IgD-negative memory B cell (primary cell): ENCODE measurements around the gene UBQLN4. TPM values are rescaled to one million over a fixed set of nuclear protein-coding genes. Genes with fewer than 3 reads are reported as not detected.

ENCODE experiments used
- H3K27ac Mint-ChIP-seq, 3 donors: one replicate each; pipeline ENCODE4 v1.8.0; 2020 to 2022; ENCODE audit warnings: mild to moderate bottlenecking in 3 of 3, mixed read lengths in 3 of 3, moderate library complexity in 1 of 3
- H3K27me3 Mint-ChIP-seq: one replicate; pipeline ENCODE4 v1.8.0; 2021; ENCODE audit warnings: mixed read lengths
- H3K36me3 Mint-ChIP-seq: one replicate; pipeline ENCODE4 v1.8.0; 2020; ENCODE audit warnings: mild to moderate bottlenecking, mixed read lengths
- H3K4me1 Mint-ChIP-seq, 3 donors: one replicate each; pipeline ENCODE4 v1.8.0; 2020 to 2022; ENCODE audit warnings: mixed read lengths in 3 of 3, mild to moderate bottlenecking in 1 of 3
- H3K4me3 Mint-ChIP-seq, 4 donors: one replicate each; pipeline ENCODE4 v1.8.0; 2020 to 2022; ENCODE audit warnings: mild to moderate bottlenecking in 4 of 4, mixed read lengths in 4 of 4, moderate library complexity in 3 of 4
- H3K9me3 Mint-ChIP-seq, 3 donors: one replicate each; pipeline ENCODE4 v1.8.0; 2020 to 2021; ENCODE audit warnings: mixed read lengths in 3 of 3, mild to moderate bottlenecking in 1 of 3
- polyA plus RNA-seq: library from polyadenylated mRNA; unstranded; fragments of 300-500 nt; fragmentation: Illumina TruSeq; gene quantifications from one replicate; pipeline ENCODE4 v1.2.3, GENCODE V29; 2021

UBQLN4 gene
- polyA plus RNA-seq, 1 donor from 2014 or later, result 7.6 TPM

DNA sequence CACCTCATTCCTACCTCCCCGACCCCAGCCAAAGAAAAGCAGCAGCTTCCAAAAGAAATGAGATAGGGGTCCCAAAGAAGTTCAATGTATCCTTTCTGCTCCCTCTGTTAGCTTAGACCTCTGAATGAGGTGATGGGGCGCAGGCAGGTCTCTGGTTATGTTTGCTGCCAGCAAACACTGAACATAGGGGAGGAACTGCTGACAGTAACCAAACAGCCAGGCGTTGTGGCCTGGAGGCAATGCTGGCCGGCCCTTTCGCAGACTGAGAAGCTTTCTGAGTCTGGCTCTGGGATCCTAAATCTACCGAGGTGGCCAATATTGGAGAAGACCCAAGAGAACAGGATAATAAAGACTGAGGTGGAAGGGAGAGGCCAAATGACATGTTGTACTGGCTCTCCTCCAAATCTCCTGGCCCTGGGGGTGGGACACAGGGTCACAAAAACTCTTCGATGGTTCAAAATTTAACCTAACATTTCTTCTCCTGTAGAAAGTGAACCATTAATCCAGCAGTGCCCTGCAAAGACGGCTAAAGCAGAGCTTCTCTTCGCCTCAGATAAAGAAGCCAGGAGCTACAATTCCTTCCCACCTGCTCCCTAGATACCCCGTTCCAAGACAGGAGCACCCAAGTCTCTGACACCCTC is 52.5 kb downstream of the UBQLN4 start:
- Mint-ChIP-seq H3K4me3 (no peak overlapping the region), H3K36me3 (peaks cover 3% of the 10 kb centered on the region), H3K27me3 (peaks cover 2% of the 10 kb centered on the region), H3K9me3 (no peaks in the 10 kb centered on the region), H3K27ac (peak overlapping the region in 1 of 3 donors; percentile 71), H3K4me1 (peaks cover 0 to 2% (median 0%) of the 10 kb centered on the region in 3 donors)

DNA sequence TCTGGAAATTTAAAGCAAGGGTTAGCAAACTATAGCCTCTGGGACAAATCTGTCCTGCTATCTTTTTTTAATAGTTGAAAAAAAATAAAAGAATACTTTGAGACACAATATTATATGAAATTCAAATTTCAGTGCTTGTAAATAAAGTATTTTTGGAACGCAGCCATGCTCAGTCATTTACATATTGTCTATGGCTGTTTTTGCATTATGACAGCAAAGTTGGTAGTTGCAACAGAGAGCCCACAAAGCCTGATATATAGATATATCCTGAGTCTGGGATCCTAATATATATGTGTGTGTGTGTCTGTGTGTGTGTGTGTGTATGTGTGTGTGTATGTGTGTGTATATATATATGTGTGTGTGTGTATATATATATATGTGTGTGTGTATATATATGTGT is 53.6 kb downstream of the UBQLN4 start:
- H3K9me3 Mint-ChIP-seq, result no peaks in the 10 kb centered on the region

DNA sequence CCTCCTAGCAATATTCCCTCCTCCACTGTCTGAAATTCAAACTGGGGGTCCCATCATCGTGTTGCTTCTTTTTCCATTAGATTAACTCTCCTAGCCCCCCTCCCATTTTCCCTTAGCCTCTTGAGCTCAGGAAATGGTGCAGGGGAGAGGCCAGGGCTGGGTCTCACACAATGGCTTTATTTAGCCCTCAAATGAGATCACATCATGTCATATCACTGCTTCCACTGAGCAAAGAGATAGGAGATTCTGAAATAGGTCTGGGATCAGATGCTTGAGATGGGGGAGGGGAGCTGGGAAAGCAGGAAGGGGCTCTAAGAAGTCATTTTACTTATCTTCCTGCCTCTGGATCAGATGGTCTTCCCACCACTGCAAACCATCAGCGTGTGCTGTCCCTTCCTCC is 57.4 kb downstream of the UBQLN4 start:
- Mint-ChIP-seq H3K27me3 (peaks cover 1% of the 10 kb centered on the region), H3K36me3 (peaks cover 3% of the 10 kb centered on the region), H3K27ac (peak overlapping the region in 1 of 3 donors; percentile 73), H3K9me3 (no peaks in the 10 kb centered on the region), H3K4me3 (no peak overlapping the region), H3K4me1 (no peaks in the 10 kb centered on the region)

More for the DNA sequence above, 53.6 kb downstream of the UBQLN4 start:
- H3K4me1 Mint-ChIP-seq, result peaks cover 0 to 2% (median 0%) of the 10 kb centered on the region in 3 donors
- no peak overlapping the region for H3K27ac Mint-ChIP-seq
- H3K27me3 Mint-ChIP-seq, result peaks cover 2% of the 10 kb centered on the region
- H3K36me3 Mint-ChIP-seq, result peaks cover 3% of the 10 kb centered on the region
- H3K4me3 Mint-ChIP-seq, result no peak overlapping the region

DNA sequence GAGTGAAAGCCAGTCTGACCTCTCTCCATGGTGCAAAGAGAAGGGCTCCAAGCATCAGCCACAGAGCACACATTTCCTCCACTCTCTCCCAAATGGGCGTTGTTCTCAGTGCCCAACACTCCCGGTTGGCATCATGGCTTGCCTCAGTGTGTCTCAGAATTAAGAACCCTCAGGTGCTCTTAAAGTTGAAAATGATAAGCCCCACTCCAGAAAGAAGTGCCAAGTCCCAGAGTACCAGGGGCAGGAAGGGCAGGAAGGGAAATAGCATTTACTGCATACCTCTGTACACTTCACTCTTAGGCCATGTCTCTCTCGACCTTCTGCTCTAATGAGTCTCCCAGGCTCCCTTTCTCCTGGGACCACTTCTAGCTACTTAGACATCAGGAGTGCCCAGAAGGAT is 60.0 kb downstream of the UBQLN4 start:
- H3K27ac Mint-ChIP-seq, result no peak overlapping the region
- no peaks in the 10 kb centered on the region for H3K36me3 Mint-ChIP-seq
- peaks cover 1% of the 10 kb centered on the region for H3K27me3 Mint-ChIP-seq
- H3K4me1 Mint-ChIP-seq, result peaks cover 10 to 16% (median 13%) of the 10 kb centered on the region in 3 donors
- no peaks in the 10 kb centered on the region for H3K9me3 Mint-ChIP-seq
- no peak overlapping the region for H3K4me3 Mint-ChIP-seq

DNA sequence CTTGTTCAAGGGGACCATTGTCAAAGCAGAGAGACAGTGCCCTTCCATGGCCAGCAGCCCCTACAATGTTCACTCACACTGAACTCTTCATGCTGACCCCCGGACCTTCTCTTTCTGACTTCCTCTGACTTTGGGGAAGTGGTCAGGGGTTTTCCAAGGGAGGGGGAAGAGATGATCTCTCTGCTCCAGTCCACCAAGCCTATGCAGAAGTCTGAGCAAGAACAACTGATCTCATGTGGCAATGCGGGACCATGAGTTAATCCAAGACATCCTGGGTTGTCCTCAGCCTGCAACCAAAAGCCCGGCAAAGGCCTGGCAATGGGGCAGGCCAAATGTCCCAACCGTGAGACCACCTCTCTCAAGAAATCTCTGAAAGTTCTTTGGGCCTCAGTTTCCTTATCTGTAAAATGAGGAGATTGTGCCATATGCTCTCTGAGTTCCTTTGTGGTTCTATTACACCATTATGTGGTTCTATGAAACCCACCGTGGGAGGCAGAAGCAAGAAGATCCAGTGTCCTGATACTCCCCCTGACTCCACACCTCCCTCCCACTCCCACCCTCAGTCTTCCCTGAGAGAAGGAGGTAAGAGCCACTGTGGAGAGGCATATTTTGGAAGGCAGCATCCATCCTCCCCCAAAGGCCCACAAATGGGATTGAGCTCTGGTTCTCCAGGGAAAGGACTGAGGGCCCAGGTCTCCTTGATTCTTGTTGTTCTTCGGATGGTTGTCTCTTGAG is 63.4 kb downstream of the UBQLN4 start:
- H3K4me3 Mint-ChIP-seq, result peak overlapping the region in 1 of 4 donors; percentile 5
- peak overlapping the region in 2 of 3 donors; percentile 59 to 77 for H3K27ac Mint-ChIP-seq
- no peaks in the 10 kb centered on the region for H3K9me3 Mint-ChIP-seq
- H3K27me3 Mint-ChIP-seq, result peaks cover 1% of the 10 kb centered on the region
- no peaks in the 10 kb centered on the region for H3K36me3 Mint-ChIP-seq
- H3K4me1 Mint-ChIP-seq, result peaks cover 10 to 16% (median 13%) of the 10 kb centered on the region in 3 donors

DNA sequence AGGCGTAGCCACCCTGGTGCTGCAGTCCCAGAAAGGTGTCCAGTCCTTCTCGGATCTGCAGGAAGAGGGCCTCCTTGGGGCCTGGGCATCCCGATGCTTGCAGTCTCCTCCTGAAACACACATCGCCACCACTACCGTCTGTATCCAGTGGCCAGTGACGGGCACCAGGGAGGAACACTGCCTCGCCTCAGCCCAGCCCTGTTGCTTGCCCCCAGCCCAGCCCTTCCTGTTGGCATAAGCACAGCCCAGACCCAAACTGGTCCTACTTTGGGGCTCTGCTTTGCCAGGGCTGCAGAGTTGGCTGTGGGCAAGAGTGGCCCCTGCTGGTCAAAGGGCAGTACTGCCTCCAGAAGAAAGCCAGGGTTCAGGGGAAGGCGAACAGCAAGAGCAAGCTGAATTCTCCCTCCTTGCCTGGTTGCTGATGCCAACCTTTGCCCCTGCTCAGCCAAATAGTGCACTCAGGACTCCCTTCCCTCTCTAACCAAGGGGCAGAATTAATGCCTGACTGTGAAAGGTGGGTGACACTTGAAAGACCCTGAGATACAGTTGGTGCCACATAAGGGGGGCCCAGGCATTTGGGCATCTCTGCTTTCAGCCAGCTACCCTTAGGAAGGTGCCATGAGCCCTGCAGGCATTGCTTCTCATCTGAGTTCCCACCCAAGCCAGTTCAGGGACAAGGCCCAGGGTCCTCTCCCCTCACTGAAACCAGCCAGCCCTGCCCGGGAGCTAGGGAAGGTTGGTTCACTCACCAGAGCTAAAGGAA is 64.2 kb downstream of the UBQLN4 start:
- no peaks in the 10 kb centered on the region for H3K9me3 Mint-ChIP-seq
- no peaks in the 10 kb centered on the region for H3K27me3 Mint-ChIP-seq
- H3K27ac Mint-ChIP-seq, result peak overlapping the region in 2 of 3 donors; percentile 59 to 87
- H3K36me3 Mint-ChIP-seq, result no peaks in the 10 kb centered on the region
- peak overlapping the region in 1 of 4 donors; percentile 55 for H3K4me3 Mint-ChIP-seq
- H3K4me1 Mint-ChIP-seq, result peaks cover 12 to 18% (median 13%) of the 10 kb centered on the region in 3 donors

Other genes starting within 250 kb of the UBQLN4 start
- gene GON4L, start 196.6 kb downstream of the UBQLN4 start, polyA plus RNA-seq, result 37.7 TPM
- gene SYT11, start 194.2 kb downstream of the UBQLN4 start, polyA plus RNA-seq, result 4.9 TPM
- gene RIT1, start 142.4 kb downstream of the UBQLN4 start, polyA plus RNA-seq, result 12.7 TPM
- 8.0 TPM for gene KHDC4, start 119.4 kb downstream of the UBQLN4 start, polyA plus RNA-seq
- 0.78 TPM for gene RXFP4, start 112.2 kb downstream of the UBQLN4 start, polyA plus RNA-seq
- gene ARHGEF2, start 75.3 kb downstream of the UBQLN4 start, polyA plus RNA-seq, result 43.9 TPM
- gene SSR2, start 32.8 kb downstream of the UBQLN4 start, polyA plus RNA-seq, result 257 TPM
- 159 TPM for gene LAMTOR2, start 984 bp upstream of the UBQLN4 start, polyA plus RNA-seq
- gene RAB25, start 7.4 kb upstream of the UBQLN4 start, polyA plus RNA-seq, result 2.9 TPM
- 0.05 TPM for gene MEX3A, start 28.7 kb upstream of the UBQLN4 start, polyA plus RNA-seq
- gene LMNA, start 60.9 kb upstream of the UBQLN4 start, polyA plus RNA-seq, result 5.7 TPM
- gene SEMA4A, start 99.8 kb upstream of the UBQLN4 start, polyA plus RNA-seq, result 11.0 TPM
- gene SLC25A44, start 140.3 kb upstream of the UBQLN4 start, polyA plus RNA-seq, result 16.6 TPM
- 87.0 TPM for gene PMF1, start 159.2 kb upstream of the UBQLN4 start, polyA plus RNA-seq
- not detected for gene BGLAP, start 188.4 kb upstream of the UBQLN4 start, polyA plus RNA-seq
- gene PAQR6, start 194.3 kb upstream of the UBQLN4 start, polyA plus RNA-seq, result 0.44 TPM
- gene SMG5, start 229.0 kb upstream of the UBQLN4 start, polyA plus RNA-seq, result 27.2 TPM
- gene TMEM79, start 230.5 kb upstream of the UBQLN4 start, polyA plus RNA-seq, result 9.3 TPM
- 11.5 TPM for gene GLMP, start 241.9 kb upstream of the UBQLN4 start, polyA plus RNA-seq
- gene VHLL, start 245.5 kb upstream of the UBQLN4 start, polyA plus RNA-seq, result not detected